K562 (cell line): ENCODE results near the gene GCSH. TPM values are rescaled to one million over a fixed set of nuclear protein-coding genes. Genes with fewer than 3 reads are reported as not detected.

Experiments
- ARID1B ChIP-seq: fragments of 450-650 bp; IDR thresholded peaks from 2 replicates; pipeline ENCODE4 v1.6.1; 2016; ENCODE audit warnings: antibody characterized with exemption, mild to moderate bottlenecking, inconsistent platforms
- ATF7 ChIP-seq: fragments of 450-650 bp; IDR thresholded peaks from 2 replicates; pipeline ENCODE4 v1.7.1; 2014; ENCODE audit warnings: mild to moderate bottlenecking, moderate library complexity
- BCOR ChIP-seq: fragments of 450-650 bp; IDR thresholded peaks from 2 replicates; pipeline ENCODE4 v1.6.1; 2016
- BHLHE40 ChIP-seq: IDR thresholded peaks from 2 replicates; pipeline ENCODE4 v1.6.1; 2011; ENCODE audit warnings: low read length, improper control_type of control experiment
- CBX2 ChIP-seq: fragments of 200-600 bp; sonication (generic); IDR thresholded peaks from one replicate; pipeline ENCODE4 v1.6.1; 2012; ENCODE audit warnings: mild to moderate bottlenecking, low read length, inconsistent platforms; ENCODE audit not compliant: insufficient read depth, poor library complexity, severe bottlenecking
- DLX4 ChIP-seq: fragments of 250-450 bp; sonication (Bioruptor Pico); IDR thresholded peaks from 2 replicates; pipeline ENCODE4 v1.6.1; 2021; ENCODE audit warnings: mild to moderate bottlenecking
- EP300 ChIP-seq: IDR thresholded peaks from 2 replicates; pipeline ENCODE4 v1.6.1; 2012; ENCODE audit warnings: low read length, improper control_type of control experiment
- FIP1L1 ChIP-seq: fragments of 200-400 bp; formaldehyde crosslinking; IDR thresholded peaks from 2 replicates; pipeline ENCODE4 v1.6.1; 2018; ENCODE audit warnings: mild to moderate bottlenecking, low read depth, low read length; ENCODE audit not compliant: poor library complexity, severe bottlenecking
- HEY1 ChIP-seq: fragments of 250-450 bp; sonication (Bioruptor Pico); IDR thresholded peaks from 2 replicates; pipeline ENCODE4 v1.5.0; 2020; ENCODE audit warnings: mild to moderate bottlenecking, moderate library complexity, borderline replicate concordance
- HNRNPL ChIP-seq: fragments of 200-400 bp; formaldehyde crosslinking; IDR thresholded peaks from 2 replicates; pipeline ENCODE4 v1.6.1; 2017; ENCODE audit warnings: low read depth, mild to moderate bottlenecking, low read length
- JUND ChIP-seq, 2 experiments: IDR thresholded peaks; 2 replicates in 1 of 2; 3 replicates in 1 of 2; pipeline ENCODE4 v1.6.1; 2011; ENCODE audit warnings: borderline replicate concordance in 2 of 2, low read depth in 2 of 2, low read length in 2 of 2, improper control_type of control experiment in 1 of 2, missing biosample characterization in 1 of 2, missing genetic modification characterization in 1 of 2, missing genetic modification reagents in 1 of 2
- MBD2 ChIP-seq: sonication (generic); IDR thresholded peaks from 2 replicates; pipeline ENCODE4 v1.6.1; 2016; ENCODE audit warnings: low read depth, borderline replicate concordance
- MTF1 ChIP-seq: fragments of 250-450 bp; sonication (Bioruptor Pico); IDR thresholded peaks from 2 replicates; pipeline ENCODE4 v1.9.0; 2021; ENCODE audit warnings: moderate library complexity, mild to moderate bottlenecking, inconsistent platforms, borderline replicate concordance
- NCOA6 ChIP-seq: fragments of 450-650 bp; IDR thresholded peaks from 2 replicates; pipeline ENCODE4 v1.6.1; 2017; ENCODE audit warnings: mild to moderate bottlenecking
- NR3C1 ChIP-seq: sonication (generic); formaldehyde crosslinking; IDR thresholded peaks from 2 replicates; pipeline ENCODE4 v1.8.1; 2022; ENCODE audit warnings: missing genetic modification reagents
- SRSF1 ChIP-seq: fragments of 200-400 bp; formaldehyde crosslinking; IDR thresholded peaks from 2 replicates; pipeline ENCODE4 v1.6.1; 2017; ENCODE audit warnings: mild to moderate bottlenecking, low read depth, low read length, moderate library complexity
- YBX1 ChIP-seq: fragments of 450-650 bp; IDR thresholded peaks from 2 replicates; pipeline ENCODE4 v1.7.1; 2016; ENCODE audit warnings: mild to moderate bottlenecking
- ZNF133 ChIP-seq: fragments of 250-450 bp; sonication (Bioruptor Pico); IDR thresholded peaks from 2 replicates; pipeline ENCODE4 v1.4.0; 2020; ENCODE audit warnings: mild to moderate bottlenecking
- ZNF224 ChIP-seq: sonication (generic); formaldehyde crosslinking; IDR thresholded peaks from 2 replicates; pipeline ENCODE4 v1.8.0; 2022; ENCODE audit warnings: mild to moderate bottlenecking, missing genetic modification reagents
- ZNF436 ChIP-seq: fragments of 250-450, 450-650 bp; sonication (Bioruptor Pico); formaldehyde crosslinking; IDR thresholded peaks from 2 replicates; pipeline ENCODE4 v1.7.0; 2020; ENCODE audit warnings: mild to moderate bottlenecking
- ZNF699 ChIP-seq: fragments of 250-450 bp; sonication (Bioruptor Pico); IDR thresholded peaks from 2 replicates; pipeline ENCODE4 v1.8.0; 2021; ENCODE audit warnings: mild to moderate bottlenecking, moderate library complexity; ENCODE audit not compliant: insufficient replicate concordance
- ZNF76 ChIP-seq: fragments of 250-450 bp; sonication (Bioruptor Pico); IDR thresholded peaks from 2 replicates; pipeline ENCODE4 v1.4.0; 2020; ENCODE audit warnings: mild to moderate bottlenecking, moderate library complexity, borderline replicate concordance
- polyA plus RNA-seq, 8 experiments: library from polyadenylated mRNA; depleted of rRNA in 4 of 8; stranded (reverse) in 5 of 8; unstranded in 3 of 8; fragments of >200 nt; fragmentation: Nextera tagmentation in 2 of 8; fragmentation: Illumina TruSeq in 1 of 8; extraction: Ambion mirVana in 2 of 8; extraction: Trizol in 1 of 8; gene quantifications; 2 replicates each; pipeline versions ENCODE4 v1.2.1 to v1.2.3, GENCODE V29; 2011 to 2014; ENCODE audit warnings: inconsistent platforms in 1 of 8, missing spikeins in 1 of 8
- total RNA-seq, 7 experiments: library from RNA; depleted of rRNA in 6 of 7; stranded (reverse); fragments of >200 nt in 6 of 7; fragmentation: Illumina TruSeq in 2 of 7; extraction: Trizol in 2 of 7; gene quantifications; 2 replicates each; pipeline versions ENCODE4 v1.2.1 to v1.2.3, GENCODE V29; 2011 to 2021; ENCODE audit warnings: low replicate concordance in 1 of 7
- TF ChIP-seq, protein P1 (sequence below): fragments of 450-650 bp; IDR thresholded peaks from 2 replicates; pipeline ENCODE4 v1.7.0; 2016; ENCODE audit warnings: borderline replicate concordance
- TF ChIP-seq, protein P2 (sequence below): fragments of 150-350 bp; conservative IDR thresholded peaks from 2 replicates; pipeline ENCODE4 v1.6.1; 2014; ENCODE audit warnings: low read length

The GCSH gene
- total and polyA plus RNA-seq, 9 of the 15 experiments (the other 6 are each of a cell fraction or from before 2014, with no cell fraction given), result 35.0 to 121 (median 89.0) TPM

DNA sequence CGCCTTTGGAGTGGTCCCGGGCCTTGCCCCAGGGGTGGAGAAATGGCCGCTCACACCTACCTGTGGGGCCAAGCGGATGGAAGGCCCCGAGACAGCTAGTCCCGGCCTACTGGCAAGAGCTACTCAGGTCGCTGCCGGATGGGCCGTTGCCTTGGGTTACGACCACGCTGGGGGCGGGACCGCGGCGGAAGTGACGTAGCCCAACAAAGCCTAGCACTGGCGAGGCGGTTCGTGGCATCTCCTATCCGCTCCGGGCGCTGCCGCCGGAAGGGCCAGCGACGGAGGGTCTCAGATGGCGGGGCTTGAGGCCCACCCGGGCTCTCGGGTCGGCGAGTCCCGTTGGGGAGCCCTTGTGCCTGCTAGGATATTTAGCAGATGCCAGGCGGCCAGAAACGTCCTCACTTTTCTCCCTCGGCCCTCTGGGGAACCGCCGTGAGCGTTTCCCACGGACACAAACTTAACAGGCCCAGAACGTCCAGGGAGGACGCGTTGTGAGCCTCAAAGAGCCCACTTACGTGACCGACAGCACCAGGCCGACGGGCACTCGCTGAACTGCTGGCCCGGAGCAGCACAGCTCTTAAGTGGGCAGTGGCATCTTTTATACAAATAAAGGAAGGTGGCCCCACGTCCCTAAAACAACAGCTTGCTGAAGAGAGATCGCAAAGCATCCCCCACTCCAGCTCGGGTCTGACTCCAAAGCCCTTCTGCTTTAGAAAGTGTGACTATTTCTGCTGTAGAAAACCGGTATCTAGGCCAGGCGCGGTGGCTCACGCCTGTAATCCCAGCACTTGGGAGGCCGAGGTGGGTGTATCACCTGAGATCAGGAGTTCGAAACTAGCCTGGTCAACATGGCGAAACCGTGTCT, 18.9 kb downstream of the GCSH start, which contains the start of gene C16orf46 (continued):
- TF ChIP-seq HEY1 (CRISPR knock-in tag), result no peak
- no peak for TF ChIP-seq ZNF699 (CRISPR knock-in tag)
- TF ChIP-seq HNRNPL, result no peak
- peak; percentile 61; the same call in 1 of the 2 replicates for TF ChIP-seq MBD2
- no peak for TF ChIP-seq ZNF133 (CRISPR knock-in tag)
- TF ChIP-seq, protein P1, sequence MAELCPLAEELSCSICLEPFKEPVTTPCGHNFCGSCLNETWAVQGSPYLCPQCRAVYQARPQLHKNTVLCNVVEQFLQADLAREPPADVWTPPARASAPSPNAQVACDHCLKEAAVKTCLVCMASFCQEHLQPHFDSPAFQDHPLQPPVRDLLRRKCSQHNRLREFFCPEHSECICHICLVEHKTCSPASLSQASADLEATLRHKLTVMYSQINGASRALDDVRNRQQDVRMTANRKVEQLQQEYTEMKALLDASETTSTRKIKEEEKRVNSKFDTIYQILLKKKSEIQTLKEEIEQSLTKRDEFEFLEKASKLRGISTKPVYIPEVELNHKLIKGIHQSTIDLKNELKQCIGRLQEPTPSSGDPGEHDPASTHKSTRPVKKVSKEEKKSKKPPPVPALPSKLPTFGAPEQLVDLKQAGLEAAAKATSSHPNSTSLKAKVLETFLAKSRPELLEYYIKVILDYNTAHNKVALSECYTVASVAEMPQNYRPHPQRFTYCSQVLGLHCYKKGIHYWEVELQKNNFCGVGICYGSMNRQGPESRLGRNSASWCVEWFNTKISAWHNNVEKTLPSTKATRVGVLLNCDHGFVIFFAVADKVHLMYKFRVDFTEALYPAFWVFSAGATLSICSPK, result no peak
- TF ChIP-seq NR3C1, result no peak
- TF ChIP-seq BHLHE40, result peak; percentile 29; the same call in 1 of the 2 replicates
- TF ChIP-seq EP300, result no peak
- peak; percentile 68 for TF ChIP-seq JUND (IDR thresholded peaks at IDR 0.05; ENCODE audit: borderline replicate concordance, low read depth, low read length)
- peak; percentile 60; the same call in 1 of the 3 replicates for TF ChIP-seq JUND (tag; IDR thresholded peaks at IDR 0.05; ENCODE audit: borderline replicate concordance, low read depth, low read length)
- TF ChIP-seq ATF7, result peak; percentile 94
- TF ChIP-seq ARID1B, result no peak
- TF ChIP-seq FIP1L1, result peak; percentile 43
- TF ChIP-seq DLX4 (CRISPR knock-in tag), result no peak
- no peak for TF ChIP-seq ZNF224 (CRISPR knock-in tag)
- TF ChIP-seq YBX1, result no peak
- TF ChIP-seq CBX2, result no peak
- TF ChIP-seq, protein P2, sequence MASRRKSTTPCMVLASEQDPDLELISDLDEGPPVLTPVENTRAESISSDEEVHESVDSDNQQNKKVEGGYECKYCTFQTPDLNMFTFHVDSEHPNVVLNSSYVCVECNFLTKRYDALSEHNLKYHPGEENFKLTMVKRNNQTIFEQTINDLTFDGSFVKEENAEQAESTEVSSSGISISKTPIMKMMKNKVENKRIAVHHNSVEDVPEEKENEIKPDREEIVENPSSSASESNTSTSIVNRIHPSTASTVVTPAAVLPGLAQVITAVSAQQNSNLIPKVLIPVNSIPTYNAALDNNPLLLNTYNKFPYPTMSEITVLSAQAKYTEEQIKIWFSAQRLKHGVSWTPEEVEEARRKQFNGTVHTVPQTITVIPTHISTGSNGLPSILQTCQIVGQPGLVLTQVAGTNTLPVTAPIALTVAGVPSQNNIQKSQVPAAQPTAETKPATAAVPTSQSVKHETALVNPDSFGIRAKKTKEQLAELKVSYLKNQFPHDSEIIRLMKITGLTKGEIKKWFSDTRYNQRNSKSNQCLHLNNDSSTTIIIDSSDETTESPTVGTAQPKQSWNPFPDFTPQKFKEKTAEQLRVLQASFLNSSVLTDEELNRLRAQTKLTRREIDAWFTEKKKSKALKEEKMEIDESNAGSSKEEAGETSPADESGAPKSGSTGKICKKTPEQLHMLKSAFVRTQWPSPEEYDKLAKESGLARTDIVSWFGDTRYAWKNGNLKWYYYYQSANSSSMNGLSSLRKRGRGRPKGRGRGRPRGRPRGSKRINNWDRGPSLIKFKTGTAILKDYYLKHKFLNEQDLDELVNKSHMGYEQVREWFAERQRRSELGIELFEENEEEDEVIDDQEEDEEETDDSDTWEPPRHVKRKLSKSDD, result no peak
- no peak for TF ChIP-seq MTF1 (CRISPR knock-in tag)
- no peak for TF ChIP-seq ZNF436 (CRISPR knock-in tag)
- no peak for TF ChIP-seq SRSF1
- peak; percentile 53; the same call in 1 of the 2 replicates for TF ChIP-seq ZNF76 (CRISPR knock-in tag)
- no peak for TF ChIP-seq NCOA6
- TF ChIP-seq BCOR, result no peak
